SK-N-DZ (cell line): ENCODE data around the gene MFAP2.
A peak's percentile ranks its signal among the peaks of the same experiment; 100 is the strongest.
"Not testable (repeated sequence)": the region's sequence is repeated elsewhere in the genome, so short reads cannot be mapped to it uniquely, and the experiment has no call there.

ENCODE experiments used
- DNase-seq: peaks from one replicate; pipeline ENCODE4 v3.0.0-alpha.2; 2015; ENCODE audit warnings: low spot score

The MFAP2 gene

DNA sequence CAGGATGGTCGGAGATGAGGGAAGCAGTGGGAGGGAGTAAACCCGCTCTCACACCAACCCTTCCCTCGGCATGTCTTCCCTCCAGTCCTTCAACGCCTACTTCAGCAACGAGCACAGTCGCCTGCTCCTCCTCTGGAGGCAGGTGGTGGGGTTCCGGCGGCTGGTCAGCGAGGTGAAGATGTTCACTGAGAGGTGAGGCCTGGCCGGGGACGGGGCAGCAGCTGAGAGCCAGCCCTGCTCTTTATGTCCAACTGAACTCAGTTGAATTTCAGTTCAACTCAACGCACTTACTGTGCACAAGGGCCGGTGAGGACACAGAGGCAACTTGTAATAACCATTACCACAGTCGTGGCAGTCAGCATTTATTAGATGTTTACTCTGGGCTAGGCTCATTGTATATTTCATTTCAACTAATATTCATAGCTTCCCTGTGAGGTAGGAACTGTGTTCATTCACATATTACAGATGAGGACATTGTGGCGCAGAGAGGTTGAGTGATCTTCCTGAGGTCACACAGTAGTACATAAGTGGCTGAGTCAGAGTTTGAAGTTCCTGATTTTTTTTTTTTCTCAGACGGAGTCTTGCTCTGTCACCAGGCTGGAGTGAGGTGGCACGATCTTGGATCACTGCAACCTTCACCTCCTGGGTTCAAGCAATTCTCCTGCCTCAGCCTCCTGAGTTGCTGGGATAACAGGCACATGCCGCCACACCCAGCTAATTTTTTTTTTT, 49.0 kb downstream of the MFAP2 start:
- DNase-seq, result not testable (repeated sequence)

DNA sequence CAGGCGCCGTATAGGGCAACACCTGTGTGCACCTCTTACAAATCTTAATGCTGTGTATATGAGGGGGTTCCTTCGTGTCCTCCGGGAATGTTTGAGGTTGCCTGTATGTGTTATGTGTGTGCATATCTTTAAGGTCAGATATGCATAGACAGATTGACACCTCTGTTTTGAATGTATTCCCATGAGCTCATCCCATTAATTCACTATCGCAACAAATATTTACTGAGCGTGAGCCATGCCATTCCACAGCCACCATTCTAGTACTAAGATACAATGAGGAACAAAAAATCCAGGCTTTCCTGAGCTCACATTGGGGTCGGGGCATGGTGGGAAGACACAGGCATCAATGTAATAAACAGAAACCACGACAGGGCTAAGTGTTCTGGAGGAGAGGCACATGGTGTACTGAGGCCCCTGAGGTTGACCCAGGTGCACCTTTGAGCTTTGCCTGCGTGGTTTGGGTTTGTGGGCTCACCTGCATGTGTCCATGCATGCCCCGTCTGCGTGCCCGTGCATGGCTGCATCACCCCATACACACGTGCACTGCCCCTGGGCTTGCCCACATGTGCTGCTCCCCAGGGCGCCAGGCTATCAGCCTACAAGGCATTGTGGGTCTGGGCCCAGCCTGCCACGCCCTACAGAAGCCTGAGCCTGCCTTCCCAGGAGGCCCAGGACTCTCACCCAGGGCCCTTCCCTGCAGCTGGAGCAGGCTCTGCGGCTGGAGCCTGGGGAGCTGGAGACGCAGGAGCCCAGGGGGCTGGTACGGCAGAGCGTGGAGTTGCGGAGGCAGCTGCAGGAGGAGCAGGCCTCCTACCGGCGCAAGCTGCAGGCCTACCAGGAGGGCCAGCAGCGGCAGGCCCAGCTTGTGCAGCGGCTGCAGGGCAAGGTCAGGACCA, 51.0 kb downstream of the MFAP2 start:
- DNase-seq, result not testable (repeated sequence)

DNA sequence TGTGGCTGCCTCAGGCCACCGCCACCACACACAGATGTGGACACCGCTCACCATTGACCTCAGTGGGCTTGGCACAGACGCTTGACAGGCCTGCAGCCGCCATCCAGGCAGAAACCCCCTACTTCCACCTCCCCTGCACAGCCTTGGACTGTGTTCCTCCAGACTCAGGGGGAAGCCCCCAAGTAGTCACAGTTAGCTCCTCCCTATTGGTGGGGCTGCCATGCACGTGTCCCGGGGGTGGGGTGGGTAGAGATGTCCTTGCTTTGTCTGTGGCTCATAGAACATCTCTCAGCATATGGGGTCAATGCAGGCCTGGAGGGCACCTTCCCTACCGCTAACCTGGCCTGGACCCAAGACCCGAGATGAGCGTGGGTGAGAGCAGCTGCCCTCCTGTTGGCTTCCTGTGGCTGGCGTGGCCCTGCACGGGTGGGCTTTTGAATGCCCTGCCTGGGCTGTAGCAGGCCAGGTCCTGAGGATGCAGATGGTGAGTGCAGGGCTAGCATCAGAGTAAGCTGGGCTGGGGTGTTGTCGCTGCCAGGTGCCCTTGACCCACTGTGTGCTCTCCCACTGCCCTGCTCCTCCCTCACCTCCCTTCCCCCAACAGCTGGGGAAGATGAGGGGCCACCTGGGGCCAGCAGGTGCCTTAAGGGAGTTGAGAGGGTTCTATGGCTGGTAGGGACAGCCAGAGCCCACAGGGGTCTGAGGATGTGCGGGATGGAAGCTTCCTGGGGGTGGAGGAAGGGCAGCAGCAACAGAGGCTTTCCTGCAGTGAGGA, 52.5 kb downstream of the MFAP2 start:
- DNase-seq, result no peak

DNA sequence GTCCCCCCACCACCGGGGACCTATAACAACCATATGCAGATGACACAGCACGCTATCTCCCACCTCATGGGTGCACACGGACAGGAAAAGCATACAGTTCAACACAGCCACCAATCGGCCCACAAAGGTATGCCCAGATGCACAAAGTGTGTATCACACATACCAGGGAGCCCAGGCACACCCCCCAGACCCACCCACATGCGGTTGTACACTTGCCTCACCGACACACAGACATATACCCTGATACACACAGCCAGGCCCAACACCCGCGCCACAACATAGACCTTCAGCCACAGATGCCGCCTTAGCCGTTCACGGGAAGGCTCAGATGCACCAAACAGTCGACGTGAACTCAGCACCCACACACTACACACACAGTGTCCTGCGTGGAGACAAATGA, 53.2 kb downstream of the MFAP2 start:
- no peak for DNase-seq

DNA sequence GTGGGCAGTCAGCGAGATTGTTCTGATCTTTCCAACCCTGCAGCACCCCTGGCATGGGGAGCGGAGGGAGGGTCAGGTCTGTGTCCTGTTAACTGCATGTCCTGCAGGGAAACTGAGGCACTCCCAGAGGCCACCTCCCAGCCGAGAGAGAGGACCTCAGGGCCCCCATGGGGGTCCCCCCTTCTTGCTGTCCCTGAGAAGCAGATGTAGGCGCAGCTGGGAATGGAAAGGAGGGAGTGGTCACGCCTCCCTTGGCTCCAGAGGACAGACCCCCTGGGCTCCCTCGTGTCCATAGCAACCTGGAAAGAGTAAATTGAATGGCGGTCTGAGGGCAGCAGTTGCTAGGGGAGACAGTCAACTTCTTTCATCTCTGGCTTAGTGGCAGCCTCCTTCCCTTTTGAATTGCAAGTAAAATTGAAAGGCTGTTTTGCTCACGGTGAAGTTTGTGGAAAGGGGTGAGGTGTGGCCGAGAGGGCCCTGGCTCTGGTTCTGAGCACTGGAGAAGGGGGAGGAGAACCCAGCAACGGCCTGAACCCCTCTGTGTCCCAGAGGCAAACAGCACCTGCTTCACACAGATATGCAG, 53.8 kb downstream of the MFAP2 start:
- peak; percentile 35 for DNase-seq

DNA sequence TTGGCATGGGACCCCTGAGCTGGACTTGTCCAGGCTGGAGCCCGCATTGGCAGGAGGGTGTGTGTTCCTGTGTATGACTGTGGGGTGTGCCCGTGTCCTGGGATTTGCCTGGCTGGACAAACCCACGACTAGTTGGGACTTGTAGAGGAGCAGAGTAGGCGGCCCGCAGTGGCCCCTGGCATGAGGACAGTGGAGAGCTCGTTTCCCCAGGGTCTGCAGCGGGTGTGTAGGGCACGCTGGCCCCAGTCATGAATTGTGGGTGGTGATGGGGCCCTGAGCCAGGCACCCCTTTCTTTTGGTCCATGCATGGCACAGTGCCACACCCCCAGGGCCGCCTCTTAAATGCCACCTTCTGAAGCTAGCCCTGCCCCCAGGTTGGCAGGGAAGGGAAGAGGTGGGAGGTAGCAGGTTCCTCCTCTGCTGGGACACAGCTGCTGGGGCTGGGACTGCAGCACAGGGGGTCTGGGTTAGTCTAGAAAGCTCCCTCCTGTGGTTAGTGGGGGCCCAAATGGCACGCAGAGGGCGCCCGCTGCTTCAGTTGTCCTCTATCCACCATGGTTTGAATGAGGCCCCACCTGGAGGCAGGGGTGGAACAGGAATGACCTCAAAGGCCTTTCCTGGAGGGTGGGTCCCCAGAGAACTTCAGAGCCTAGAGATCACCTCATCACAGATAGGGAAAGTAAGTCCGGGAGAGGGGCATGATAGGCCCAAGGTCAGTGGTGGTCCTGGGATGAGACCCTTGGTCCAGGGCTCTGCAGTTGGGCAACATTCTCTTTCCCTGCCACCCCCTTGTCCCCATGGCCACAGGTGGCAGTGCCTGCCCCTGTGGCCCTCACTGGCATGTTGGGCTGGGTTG, 54.6 kb downstream of the MFAP2 start:
- no peak for DNase-seq

DNA sequence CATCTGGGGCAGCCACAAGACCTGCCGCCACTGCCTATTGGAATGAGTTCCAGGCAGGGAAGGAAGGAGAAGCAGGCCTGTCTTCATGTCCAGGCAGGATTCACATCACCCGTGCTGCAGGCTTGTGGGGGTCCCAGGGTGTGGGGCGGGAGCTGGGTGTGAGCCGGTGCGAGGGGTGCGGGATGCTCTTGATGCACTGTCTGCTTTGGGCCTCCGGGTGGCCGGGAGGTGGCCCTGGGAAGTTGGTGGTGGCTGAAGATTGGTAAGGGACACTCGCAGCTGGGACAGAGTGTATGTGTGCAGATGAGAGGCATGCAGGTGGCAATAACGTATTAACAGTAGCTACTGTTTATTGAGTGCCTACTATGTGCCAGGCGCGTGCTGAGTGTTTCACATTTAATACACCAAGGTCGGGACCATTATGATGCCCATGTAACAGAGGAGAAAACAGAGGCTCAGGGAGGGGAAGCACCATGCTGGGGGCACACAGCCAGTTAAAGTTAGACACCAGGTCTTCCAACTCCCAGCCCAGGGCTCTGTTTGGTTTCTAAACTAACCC, 55.4 kb downstream of the MFAP2 start:
- DNase-seq, result no peak
